GM12874 (cell line): ENCODE data around the gene ZNF423.

Experiments
- CTCF ChIP-seq: IDR thresholded peaks from 2 replicates; pipeline ENCODE4 v1.5.1; 2011; ENCODE audit warnings: low read depth, mild to moderate bottlenecking, control low read depth, low read length, moderate library complexity; ENCODE audit not compliant: insufficient read depth

ZNF423 gene

GRCh38 chr16:49816875-49817274 lies 39.0 kb downstream of the ZNF423 start:
- no peak for TF ChIP-seq CTCF

DNA sequence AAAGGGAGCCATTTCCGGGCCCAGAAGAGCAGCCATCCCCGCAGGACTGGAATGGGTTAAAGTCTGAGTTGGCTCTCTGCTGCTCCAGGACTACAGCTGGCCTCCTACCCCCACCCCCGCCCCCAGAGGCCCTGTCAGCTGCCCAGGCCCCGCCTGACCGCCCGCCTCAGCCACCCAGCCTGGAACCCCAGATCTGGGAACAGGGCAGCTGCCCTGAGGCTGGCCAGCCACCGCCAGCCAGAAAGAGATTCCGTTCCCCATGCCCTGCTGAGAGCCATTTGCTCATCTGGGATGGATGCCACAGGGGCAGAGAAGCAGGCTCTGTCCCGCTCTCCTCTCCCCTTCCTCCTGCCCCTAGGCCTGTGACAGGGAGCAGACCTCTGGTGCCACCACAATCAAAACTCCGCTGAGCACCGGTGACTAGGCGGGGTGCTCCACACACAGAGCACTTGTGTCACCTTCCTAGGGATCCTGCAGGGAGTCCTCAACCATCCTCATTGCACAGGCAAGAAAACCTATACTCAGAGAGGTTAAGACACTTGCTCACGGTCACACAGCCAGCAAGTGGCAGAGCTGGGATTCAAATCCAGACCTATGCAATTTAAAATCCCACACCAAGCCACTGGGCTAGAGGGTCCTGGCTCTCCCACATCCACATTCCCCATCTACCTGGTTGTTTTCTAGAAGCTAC lies 44.1 kb downstream of the ZNF423 start:
- no peak for TF ChIP-seq CTCF

DNA sequence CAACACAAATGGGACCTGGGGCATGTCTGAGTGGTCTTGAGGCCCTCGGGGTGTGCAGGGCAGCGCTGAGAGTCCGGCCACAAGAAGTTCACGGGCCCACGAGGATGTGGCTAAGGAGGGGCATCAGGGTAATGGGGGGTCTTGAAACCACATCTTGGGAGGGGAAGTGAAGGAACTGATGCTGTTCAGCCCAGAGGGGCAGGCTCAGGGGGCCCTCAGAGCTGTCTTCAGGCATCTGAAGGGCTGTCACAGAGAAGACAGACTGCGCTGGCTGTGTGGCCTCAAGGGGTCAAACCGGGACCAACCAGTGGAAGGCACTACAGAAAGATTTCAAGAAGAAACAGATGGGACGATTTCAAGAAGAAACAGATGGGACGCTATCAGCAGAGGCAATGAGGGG lies 45.1 kb downstream of the ZNF423 start:
- TF ChIP-seq CTCF: no peak

- no peak for TF ChIP-seq CTCF
These were observed 46.4 kb downstream of the ZNF423 start for GRCh38 chr16:49809561-49809960.

GRCh38 chr16:49809062-49809461 lies 46.9 kb downstream of the ZNF423 start:
- TF ChIP-seq CTCF: no peak

GRCh38 chr16:49806446-49806845 lies 49.5 kb downstream of the ZNF423 start:
- no peak for TF ChIP-seq CTCF

GRCh38 chr16:49801290-49801689 lies 54.6 kb downstream of the ZNF423 start:
- TF ChIP-seq CTCF: no peak
